GM15510 (cell line): ENCODE measurements around the gene NEO1.

Experiments
- POLR2A ChIP-seq: IDR thresholded peaks from 3 replicates; pipeline ENCODE4 v1.6.1; 2011; ENCODE audit warnings: borderline replicate concordance; ENCODE audit not compliant: insufficient read length; ENCODE audit errors: extremely low read depth

The NEO1 gene

GRCh38 chr15:73078291-73078690 lies 26.0 kb downstream of the NEO1 start:
- no peak for TF ChIP-seq POLR2A

- no peak for TF ChIP-seq POLR2A
Observed at GRCh38 chr15:73078722-73079121, 26.5 kb downstream of the NEO1 start.

- no peak for TF ChIP-seq POLR2A
Observed at GRCh38 chr15:73079565-73079964, 27.3 kb downstream of the NEO1 start.

- TF ChIP-seq POLR2A = no peak
Observed at GRCh38 chr15:73081321-73081958, 29.2 kb downstream of the NEO1 start.

GRCh38 chr15:73082812-73083211 lies 30.5 kb downstream of the NEO1 start:
- TF ChIP-seq POLR2A = no peak

- TF ChIP-seq POLR2A = no peak
Observed at GRCh38 chr15:73087098-73087497, 34.8 kb downstream of the NEO1 start.

GRCh38 chr15:73105064-73105463 lies 52.8 kb downstream of the NEO1 start:
- TF ChIP-seq POLR2A = no peak

- no peak for TF ChIP-seq POLR2A
Observed at GRCh38 chr15:73108676-73109075, 56.4 kb downstream of the NEO1 start.

- TF ChIP-seq POLR2A = no peak
Observed at GRCh38 chr15:73109765-73110164, 57.5 kb downstream of the NEO1 start.

- TF ChIP-seq POLR2A = no peak
Observed at GRCh38 chr15:73110201-73110600, 57.9 kb downstream of the NEO1 start.

GRCh38 chr15:73114064-73114463 lies 61.8 kb downstream of the NEO1 start:
- no peak for TF ChIP-seq POLR2A

- no peak for TF ChIP-seq POLR2A
Observed at GRCh38 chr15:73116164-73116563, 63.9 kb downstream of the NEO1 start.

GRCh38 chr15:73118055-73118454 lies 65.8 kb downstream of the NEO1 start:
- TF ChIP-seq POLR2A = no peak

- TF ChIP-seq POLR2A = no peak
Observed at GRCh38 chr15:73119478-73119877, 67.2 kb downstream of the NEO1 start.

GRCh38 chr15:73120269-73120668 lies 68.0 kb downstream of the NEO1 start:
- TF ChIP-seq POLR2A = no peak

GRCh38 chr15:73125219-73125618 lies 73.0 kb downstream of the NEO1 start:
- TF ChIP-seq POLR2A = no peak
